Measurements from ENCODE around the gene TMEM145.

GRCh38 chr19:42355896-42356295, 42.8 kb downstream of the TMEM145 start:
- TF ChIP-seq CTCF (IDR thresholded peaks at IDR 0.05; ENCODE audit: insufficient read depth, low read depth, low read length), result no peak
- no peak for TF ChIP-seq EZH2 (IDR thresholded peaks at IDR 0.05; ENCODE audit: insufficient read depth, low read length)
